Suppressor macrophage treated with lipopolysaccharide for 1 hour (primary cell): ENCODE results near the gene DGAT2.
"Not testable (repeated sequence)": the region's sequence is repeated elsewhere in the genome, so short reads cannot be mapped to it uniquely, and the experiment has no call there.

Source experiments
- DNase-seq, 3 donors: peaks; one replicate each; pipeline ENCODE4 v3.0.0-alpha.2; 2020 to 2022

The DGAT2 gene

DNA sequence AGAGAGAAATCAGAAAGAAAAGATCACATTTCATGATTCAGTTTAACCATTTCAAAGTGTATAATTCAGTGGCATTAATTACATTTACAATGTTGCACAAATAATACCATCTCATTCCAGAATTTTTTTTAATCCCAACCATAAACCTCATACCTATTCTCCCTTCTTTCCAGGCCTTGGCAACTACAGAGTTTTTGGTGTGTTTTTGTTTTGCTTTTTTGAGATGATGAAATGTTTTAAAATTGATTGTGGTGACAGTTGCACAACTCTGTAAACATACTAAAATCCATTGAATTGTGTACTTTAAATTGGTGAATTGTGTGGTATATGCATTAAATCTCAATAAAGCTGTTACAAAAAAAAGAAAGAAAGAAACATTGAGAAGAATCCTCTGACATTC, 13.6 kb upstream of the DGAT2 start:
- not testable (repeated sequence) for DNase-seq

DNA sequence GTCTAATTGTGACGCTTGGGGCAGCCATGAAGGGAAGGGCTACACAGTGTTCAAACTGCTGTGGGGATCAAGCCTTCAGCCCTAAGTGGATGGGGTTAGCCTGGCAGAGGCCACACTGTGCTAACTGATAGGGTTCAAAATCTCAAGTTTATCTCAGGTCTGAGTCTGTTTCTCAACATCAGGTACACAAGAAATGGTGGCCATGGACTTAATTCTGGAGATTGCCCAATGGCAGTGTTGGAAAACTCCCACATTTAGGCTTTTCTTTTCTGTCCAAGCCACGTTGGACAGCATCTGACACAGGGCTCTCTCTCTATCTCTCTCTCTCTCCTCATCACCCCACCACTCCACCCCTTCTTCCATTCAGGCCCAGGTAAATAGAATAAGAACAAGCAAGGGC, 10.9 kb upstream of the DGAT2 start:
- DNase-seq, result no peak

DNA sequence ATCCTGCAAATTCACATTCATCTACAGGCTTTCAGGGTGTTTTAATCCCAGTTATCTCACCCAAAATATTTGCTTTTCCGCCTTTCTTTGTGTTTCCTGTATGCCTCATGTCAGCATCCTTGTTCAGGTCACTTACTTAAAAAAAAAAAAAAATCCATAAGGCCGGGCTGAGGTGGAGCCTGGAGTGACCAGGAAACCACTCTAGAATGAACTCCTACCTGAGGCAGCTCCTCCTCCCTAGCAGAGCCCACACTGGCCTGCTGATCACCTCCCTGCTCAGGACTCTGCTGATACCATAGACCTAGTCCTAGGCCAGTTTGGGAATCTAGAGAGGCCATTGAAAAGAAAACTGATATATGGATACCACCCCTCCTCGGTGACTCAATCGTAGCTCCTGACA, 8.7 kb upstream of the DGAT2 start:
- no peak for DNase-seq

DNA sequence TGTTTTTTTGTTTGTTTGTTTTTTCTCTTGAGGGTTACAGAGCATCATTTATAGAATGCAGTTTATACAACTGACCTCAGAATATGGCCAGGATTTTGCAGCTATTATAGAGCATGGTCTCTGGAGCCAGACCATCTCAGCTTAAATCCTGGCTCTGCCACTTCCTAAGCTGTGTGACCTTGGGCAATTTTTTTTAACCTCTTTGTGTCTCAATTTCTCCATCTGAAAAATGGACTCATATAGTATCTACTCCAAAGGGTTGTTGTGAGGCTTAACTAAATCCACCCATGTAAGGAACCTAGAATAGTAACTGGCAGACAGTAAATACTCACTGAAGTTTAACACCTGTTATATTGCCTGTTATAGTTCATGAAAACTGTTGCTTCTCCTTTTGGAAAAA, 8.3 kb upstream of the DGAT2 start:
- no peak for DNase-seq

DNA sequence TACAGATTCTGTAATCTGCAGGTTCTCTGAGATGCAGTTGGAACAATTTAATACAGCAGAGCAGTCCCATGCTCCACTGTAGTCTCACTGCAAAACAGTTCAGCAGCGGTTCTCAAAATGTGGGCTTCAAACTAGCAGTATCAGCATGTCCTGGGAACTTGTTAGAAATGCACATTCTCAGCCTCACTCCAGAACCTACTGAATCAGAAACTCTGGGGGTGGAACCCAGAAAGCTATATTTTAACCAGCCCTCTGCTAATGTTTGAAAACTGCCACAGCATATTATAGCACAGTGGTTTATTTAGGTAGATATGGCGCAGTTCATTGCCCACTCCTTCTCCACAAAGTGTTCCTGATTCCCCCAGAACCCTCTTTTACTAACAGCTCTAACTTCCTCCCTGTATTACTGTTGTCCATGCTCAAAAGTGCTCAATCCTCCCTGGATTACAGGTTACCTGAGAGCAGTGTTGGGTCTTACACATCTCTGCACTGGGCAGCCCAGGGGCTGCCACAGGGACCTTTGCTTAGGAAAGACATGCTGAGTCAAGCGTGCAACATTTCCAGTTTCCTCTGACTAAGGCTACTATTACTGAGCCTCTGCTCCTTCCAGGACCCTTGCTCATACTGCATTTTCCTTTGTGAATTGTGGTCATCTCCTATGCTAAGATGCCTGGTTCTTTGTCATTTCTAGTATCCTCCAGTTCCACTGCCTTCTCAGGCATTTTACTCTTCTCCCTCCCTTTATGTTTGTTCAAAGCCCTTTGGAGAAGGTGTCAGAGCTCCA, 7.7 kb upstream of the DGAT2 start:
- DNase-seq, result peak; percentile 68 to 81 (median 79)

DNA sequence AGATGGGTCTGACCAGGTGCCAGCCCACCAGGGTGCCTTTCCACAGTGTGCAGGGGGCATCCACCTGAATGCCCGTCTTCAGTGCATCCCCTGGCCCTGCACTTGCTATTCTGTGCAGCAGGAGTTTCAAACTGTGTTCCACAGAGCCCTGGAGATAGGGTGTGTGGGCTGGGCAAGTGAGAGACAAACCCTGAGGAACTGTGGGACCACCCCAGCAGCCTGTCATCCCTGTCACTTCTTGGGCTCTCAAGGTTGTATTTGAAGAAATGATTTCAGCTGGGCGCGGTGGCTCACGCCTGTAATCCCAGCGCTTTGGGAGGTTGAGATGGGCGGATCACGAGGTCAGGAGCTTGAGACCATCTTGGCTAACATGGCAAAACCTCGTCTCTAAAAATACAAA, 6.4 kb upstream of the DGAT2 start:
- no peak for DNase-seq

DNA sequence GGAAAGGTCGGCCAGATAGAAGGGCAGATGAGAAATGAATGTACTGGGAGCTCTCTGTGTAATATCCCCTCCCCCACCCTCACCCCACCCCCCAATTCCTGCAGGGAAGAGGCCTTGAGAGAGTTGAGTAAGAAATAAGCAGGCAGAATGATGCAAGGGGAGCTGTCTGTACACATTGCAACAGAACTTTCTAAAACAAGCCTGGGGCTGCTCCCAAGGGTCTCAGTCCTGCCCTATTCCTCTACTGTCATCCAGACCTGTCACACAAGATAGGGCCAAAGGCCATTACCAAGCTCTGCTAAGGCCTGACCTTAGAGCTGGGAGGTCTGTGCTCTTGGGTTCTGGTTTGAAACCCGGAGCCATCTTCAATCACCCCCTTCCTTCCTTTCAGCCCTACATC, 5.7 kb upstream of the DGAT2 start:
- peak; percentile 33 to 58 (median 45) for DNase-seq

DNA sequence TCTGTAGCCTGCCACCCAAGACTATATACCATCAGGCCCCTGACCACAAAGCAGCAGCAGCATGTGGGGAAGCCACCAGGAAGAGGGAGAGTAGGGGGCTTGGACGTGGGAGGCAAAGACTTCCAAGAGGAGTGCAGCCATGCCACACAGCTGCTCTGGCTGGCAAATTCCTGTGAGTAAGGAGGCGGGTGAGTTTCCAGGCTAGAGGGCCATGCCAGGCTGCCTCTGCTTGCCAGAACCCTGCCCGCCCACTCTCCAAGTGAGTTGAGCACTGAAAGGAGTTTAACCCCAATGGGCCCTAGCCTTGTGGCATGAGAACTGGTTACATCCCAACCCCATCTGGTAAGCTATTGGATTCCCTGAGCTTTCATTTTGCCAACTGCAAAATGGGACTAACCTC, 4.7 kb upstream of the DGAT2 start:
- DNase-seq, result no peak

DNA sequence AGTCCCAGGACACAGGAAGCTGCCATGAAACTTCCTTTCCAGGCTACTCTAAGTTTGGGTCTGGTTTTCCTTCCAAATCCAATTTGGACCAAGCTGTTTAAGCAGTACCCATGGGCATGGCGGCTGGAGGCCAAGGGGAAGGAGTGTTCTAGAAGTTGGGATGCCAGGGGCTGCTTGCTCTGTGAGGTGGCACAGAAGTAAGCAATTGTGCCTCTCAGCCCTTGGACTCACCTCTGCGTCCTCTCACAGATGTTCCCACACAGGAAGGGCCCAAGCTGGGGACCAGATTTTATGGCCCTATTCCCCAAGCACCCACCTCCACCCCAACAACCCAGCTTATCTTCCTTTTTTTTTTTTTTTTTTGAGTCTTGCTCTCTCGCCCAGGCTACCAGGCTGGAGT, 3.5 kb upstream of the DGAT2 start:
- no peak for DNase-seq

DNA sequence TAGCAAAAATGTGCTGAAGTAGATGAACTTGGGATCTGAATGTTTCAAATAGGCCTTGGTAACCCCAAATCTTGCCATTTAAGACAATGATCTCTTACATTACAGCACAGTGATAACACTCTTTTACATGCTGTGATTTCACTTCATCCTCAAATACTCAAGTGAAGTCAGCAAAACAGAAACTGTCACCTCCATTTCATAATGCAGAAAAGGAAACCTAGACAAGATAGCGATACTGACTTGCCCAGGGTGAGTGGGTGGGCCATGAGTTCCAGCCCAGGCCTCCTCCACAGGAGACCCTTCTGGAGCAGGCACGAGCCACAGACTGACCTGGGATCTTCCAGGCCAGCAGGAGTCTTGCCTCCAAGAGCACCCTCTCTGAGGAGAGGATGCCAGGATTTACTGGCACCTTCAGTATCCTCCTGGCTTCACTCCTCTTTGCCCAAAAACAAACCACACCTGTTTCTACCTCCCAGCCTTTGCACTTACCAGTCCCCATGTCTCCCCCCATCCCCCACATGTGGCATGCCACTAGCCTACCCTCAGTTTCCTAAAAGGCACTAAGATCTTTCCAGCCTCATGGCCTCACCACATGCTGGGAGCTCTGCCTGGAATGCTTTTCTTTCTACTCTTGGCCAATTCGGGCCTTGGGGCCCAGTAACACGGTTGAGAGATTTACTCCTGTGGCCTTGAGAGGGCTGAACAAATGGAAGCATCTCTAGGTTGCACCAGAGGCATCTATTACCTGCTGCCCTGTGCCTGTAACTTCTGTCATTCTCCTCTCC, 1.9 kb upstream of the DGAT2 start:
- peak in 2 of 3 donors; percentile 24 to 65 for DNase-seq

DNA sequence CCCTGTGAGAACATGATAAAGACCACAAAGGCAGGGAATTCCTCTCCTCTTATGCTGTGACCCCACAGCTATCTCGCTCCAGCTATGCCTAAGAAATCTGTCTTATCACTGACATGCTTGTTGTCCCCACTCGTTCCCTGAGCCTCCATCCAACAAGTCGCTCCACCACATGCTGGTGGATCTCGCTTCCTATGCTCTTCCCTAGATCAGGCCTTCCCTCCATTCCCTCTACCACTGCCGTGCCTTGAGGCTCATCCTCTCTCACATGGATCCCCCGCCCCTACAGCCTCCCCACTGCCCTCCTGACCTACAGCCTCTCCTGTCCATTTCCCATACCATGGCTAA, 1.4 kb upstream of the DGAT2 start:
- no peak for DNase-seq

DNA sequence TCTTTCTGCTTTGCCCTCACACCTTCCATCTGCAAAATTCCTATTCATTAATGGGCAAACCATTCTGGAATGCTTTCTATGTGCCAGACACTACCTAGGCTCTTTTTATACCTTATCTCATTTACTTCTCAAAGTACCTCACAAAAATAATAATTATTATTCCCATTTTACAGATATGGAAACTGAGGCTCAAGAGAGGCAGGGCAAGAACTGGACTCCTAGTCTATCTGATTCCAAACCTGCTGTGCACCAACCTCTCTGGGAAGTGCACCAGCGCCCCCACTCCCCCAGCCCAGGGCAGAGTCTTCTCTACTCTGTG, 826 bp upstream of the DGAT2 start:
- DNase-seq, result no peak

DNA sequence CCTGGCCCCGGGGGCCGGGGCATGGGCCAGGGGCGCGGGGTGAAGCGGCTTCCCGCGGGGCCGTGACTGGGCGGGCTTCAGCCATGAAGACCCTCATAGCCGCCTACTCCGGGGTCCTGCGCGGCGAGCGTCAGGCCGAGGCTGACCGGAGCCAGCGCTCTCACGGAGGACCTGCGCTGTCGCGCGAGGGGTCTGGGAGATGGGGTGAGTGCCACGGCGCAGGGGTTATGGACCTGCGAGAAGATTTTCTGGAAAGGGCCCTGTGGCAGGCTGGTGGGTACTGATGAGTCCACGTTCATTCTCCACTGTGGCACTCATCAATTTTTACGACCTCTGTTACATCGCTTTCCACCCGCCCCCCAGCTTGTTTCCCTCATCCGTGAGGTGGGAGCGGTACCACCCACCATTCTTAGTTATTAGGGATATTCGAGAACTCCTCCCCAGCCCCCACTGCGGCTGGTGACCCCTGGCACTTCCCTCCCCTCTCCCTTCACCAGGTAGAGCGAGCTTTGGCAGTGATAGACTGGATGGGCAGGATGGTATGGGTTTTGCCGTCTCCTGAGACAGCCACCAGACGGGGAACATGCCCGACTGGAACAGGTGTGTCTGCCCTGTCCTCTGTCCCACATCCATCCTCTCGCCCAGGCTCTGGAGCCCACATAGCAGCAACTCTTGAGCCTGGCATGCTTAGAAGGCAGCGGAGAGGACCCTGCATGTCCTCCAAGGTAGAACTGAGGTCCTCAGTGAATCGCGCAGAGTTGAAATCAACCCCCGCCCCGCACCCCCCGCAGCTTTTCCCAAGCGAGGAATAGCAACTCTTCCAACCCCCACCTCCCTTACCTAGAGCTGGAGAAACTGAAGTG, 562 bp downstream of the DGAT2 start:
- DNase-seq, result no peak

DNA sequence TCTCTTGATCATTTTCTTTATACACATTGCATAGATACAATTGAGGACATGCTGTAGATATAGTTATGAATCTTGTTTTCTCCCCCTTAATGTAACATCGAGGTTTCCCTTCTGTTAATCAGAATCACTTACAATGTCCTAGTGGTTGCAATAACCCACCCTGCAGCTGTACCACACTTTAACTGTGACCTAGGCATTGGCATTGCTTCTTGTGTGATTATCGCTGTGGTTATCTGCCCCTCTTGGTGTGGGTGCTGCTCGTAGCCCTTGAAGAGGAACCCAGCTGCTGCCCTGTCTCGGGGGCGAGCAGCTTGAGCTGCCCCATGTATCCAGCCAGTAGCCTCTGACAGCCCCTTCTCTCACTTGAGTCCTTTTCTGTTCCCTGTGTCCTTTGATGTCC, 1.5 kb downstream of the DGAT2 start:
- no peak for DNase-seq

DNA sequence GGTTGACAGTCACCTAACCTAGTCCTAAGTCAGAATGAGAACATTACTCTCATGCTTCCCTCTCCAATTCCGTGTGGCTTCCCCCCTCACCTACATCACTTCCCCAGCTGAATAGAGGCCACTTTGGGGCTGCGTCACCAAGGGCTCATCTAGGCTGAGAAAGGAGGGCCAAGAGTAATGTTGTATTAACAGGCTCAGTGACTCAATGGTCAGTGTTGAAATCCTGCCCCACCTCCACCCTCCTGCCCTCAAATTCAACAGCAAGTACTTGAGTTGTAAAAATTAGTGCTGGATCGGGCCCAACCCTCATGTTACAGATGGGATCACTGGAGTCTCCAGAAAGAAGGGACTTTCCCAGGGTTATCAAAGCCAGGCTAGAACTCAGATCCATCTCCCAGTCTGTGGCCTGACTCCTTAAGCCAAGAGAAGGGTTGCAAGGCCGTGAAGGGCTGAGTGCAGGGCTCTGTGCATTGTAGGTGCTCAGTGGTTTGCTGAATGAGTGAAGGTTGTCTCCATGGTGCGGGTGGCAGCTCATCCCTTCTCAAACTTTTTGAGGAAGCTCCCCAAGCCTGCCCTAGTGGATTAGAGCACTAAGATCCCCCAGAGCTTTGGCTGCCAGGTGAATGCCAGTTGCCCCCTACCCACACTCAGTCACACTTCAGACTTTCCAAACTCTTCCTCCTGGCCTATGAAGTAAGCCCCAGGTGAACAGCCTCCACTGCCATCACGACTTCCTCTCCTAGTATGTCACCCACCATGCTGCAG, 3.2 kb downstream of the DGAT2 start:
- peak; percentile 91 to 96 (median 94) for DNase-seq

DNA sequence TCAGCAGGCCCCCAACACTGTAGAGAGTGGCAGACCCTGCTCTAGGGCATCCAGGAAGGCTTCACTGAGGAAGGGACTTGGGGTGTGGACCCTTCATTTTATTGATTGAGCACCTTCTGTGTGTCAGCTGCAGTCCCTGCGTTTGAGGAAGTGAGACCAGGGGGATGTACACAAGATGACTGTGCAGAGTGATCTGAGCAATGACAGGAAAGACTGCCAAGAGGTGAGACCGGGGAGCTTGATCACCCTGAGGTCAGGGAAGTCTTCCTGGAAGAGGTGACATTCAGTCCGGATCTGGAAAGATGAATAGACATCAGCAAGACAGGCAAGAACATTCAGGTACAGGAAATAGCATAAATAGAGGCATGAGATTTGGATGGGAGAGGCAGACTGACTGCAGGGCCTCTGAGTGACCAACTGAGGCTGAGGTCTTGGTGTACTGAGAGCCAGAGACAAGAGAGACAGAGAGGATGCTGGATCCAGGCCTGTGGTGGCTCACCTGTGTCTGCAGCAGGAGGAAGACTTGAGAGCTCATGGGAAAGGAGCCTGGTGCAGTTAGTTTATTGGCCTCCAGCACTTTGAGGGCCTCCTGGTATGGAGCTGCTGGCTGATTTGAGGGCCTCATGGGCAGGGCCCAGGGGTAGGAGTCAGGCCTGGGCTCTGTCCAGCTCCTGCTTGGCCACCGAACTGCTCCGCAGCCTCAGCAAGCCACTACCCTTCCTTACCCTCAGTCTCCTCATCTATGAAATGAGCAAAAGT, 5.2 kb downstream of the DGAT2 start:
- DNase-seq, result peak; percentile 79 to 86 (median 82)

DNA sequence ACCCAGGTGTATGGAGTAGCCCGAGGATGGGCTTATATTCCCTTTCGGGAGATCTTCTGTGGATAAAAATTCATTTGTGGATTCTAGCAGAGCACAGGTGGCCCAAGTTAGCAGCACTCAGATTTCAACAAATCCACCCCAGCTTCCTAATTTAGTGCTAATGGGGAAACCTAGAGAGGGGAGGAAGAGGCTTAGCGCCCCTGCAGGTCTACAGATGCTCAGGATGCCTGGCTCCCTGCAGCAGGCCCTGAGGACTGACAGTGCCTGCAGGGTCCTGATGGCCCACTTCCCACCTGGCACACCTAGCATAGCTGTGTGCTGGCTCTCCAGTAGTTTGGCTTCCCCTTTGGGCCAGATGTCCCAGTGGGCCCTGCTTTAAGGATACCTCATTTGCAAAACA, 6.5 kb downstream of the DGAT2 start:
- DNase-seq, result no peak

DNA sequence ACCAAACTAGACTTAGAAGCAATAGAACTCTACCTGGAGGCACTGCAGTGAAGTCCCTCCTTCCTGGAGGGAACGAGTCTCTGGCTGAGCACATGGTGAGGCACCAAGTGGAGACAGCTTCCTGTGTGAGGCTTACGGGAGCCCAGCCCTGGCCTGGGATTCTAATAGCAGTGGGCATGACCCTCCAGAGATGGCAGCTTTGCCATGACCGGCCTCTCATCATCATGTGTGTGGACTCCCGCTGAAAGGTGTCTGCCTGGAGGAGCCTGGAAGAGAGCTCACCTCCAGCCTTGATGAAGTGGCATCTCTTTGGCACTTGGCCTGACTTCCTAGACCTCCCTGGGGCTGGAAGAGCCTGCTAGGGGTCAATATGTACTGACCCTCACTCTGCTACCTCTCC, 8.0 kb downstream of the DGAT2 start:
- no peak for DNase-seq

DNA sequence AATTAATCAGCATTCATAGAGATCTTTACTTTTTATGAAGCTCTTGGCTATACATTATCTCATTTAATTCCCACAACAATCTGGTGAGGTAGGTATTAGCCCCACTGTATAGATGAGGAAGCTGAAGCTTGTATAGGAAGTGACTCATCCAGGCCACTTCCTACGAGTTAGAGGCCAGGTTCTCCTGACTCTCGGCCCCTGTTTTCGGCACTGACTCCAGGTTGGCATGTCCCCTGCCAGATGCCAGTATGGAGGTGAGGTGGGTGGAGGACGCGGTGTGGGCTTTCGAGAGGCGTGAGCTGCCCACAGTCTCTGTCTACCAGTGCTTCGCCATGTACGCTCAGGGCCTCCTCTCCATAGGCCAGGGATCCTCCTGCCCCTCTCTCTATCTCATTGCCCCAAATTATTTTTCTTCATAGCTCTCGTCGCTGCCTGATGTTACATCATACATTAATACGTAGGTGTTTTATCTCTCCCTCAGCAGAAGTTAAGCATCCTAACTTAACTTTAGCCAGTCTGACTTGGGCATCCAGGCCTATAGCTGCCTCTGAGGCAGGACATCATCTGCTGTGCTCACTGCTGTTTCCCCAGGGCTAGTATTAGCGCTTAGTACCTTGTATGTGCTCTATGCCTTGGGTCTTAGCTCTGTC, 9.0 kb downstream of the DGAT2 start:
- peak; percentile 65 to 77 (median 69) for DNase-seq

DNA sequence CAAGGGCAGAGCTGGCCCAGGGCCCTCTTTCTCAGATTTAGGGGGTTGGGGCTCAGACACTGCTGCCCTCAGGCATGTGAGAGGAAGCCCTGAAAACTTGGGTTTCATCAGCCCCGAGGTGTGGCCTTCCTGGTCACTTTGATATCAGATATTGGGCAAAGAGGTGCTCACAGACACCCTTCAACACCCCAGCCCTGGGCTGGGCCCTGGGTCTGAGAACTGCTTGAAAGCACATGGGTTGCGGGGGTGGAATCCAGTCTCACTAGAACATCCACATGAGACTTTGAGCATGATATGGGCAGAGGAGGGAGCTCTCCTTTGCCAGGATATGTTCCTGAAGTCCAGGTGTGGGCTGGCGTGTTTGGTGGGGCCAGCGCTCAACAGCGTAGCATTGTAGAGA, 10.4 kb downstream of the DGAT2 start:
- DNase-seq, result no peak

DNA sequence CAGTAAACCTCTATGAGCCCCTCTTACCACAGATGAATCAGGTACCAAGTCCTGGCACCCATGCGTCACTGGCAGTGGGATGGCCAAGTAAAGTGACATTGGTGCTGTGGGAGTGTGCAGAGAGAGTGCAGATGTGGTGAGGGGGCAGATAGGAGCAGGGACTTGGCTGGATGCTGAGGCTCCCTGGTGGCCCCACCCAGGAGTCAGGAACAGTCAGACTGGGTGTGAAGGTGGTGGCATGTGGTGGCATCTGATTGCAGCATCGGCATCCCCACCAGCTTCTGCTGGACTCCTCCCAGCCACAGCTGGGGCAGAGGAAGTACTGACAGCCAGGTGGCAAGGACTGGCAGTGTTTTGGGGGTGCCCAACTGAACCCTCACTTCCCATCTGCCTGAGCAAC, 11.4 kb downstream of the DGAT2 start:
- DNase-seq, result no peak

DNA sequence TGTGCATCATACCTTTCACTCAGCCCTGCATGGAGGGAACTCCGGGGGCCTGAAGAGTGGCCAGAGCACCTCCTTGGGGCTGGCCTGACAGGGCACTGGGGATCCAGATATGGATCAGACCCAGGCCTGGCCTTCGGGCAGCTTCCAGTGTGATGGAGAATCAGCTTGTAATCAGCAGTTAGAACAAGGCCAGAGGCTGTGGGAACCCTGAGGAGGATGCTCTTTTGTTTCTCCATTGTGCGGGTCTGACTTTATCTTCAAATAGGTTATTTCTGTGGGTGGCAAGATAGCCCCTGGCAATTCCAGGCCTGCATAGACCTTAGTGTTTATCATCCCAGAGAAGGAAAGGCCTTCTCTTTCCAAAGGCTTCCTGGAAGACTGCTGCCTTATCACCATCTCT, 12.3 kb downstream of the DGAT2 start:
- DNase-seq, result no peak
